Activated CD8-positive, alpha-beta T cell treated with anti-CD3 and anti-CD28 coated beads, Interleukin-2, amount 10 ng/mL, durations not matched to agents 7 days and 5 days (primary cell): ENCODE data around the gene MIB1. TPM values are rescaled to one million over a fixed set of nuclear protein-coding genes. Genes with fewer than 3 reads are reported as not detected.
A peak's percentile ranks its signal among the peaks of the same experiment; 100 is the strongest.

Experiments used
- ATAC-seq: fragments of 150-1000 bp; cut with Tn5 transposase; one replicate; pipeline ENCODE4 v1.10.0; 2021; ENCODE audit warnings: moderate library complexity
- CTCF ChIA-PET: fragments of 350-600 bp; sonication (Branson Sonifier 250); formaldehyde crosslinking; loops from one replicate; lab custom pipeline; 2021; ENCODE audit warnings: antibody characterized with exemption; lab: Charles Lee
- POLR2A ChIA-PET: fragments of 350-600 bp; sonication (Branson Sonifier 250); formaldehyde crosslinking; loops from one replicate; lab custom pipeline; 2021; ENCODE audit warnings: antibody characterized with exemption; lab: Charles Lee
- DNase-seq: peaks from one replicate; pipeline ENCODE4 v3.0.0-alpha.2; 2020
- H3K27ac Mint-ChIP-seq: one replicate; pipeline ENCODE4 v1.8.0; 2021; ENCODE audit warnings: mild to moderate bottlenecking, mixed read lengths
- H3K27me3 Mint-ChIP-seq: one replicate; pipeline ENCODE4 v1.8.0; 2021; ENCODE audit warnings: low read depth, mixed read lengths
- H3K36me3 Mint-ChIP-seq: one replicate; pipeline ENCODE4 v1.8.0; 2021; ENCODE audit warnings: low read depth, mixed read lengths
- H3K4me1 Mint-ChIP-seq: one replicate; pipeline ENCODE4 v1.8.0; 2021; ENCODE audit warnings: low read depth, mixed read lengths
- H3K4me3 Mint-ChIP-seq: one replicate; pipeline ENCODE4 v1.8.0; 2021; ENCODE audit warnings: mild to moderate bottlenecking, mixed read lengths
- H3K9me3 Mint-ChIP-seq: one replicate; pipeline ENCODE4 v1.8.0; 2022; ENCODE audit warnings: mixed read lengths; ENCODE audit not compliant: insufficient read depth
- total RNA-seq, 2 experiments: library from RNA; stranded (reverse); gene quantifications; one replicate each; pipeline ENCODE4 v1.2.3, GENCODE V29; 2021

Gene MIB1
- total RNA-seq, 2 experiments from 2014 or later, result 32.6 to 37.4 TPM

- ChIA-PET CTCF (interaction anchor here (0.7 to 2.2 kb wide), 3 partner anchors 131 to 255 kb away, joined by 3 to 11 read pairs (median 4); partner anchors contain the start of genes ESCO1 and SNRPD1), POLR2A (interaction anchor here (1.7 to 2.2 kb wide), 2 partner anchors 39 to 131 kb away, joined by 4 to 11 read pairs; partner anchors contain the start of genes ABHD3 and SNRPD1)
- peaks cover 64% of the 10 kb centered on the region for H3K4me1 Mint-ChIP-seq
- H3K27ac Mint-ChIP-seq, result peak overlapping the region; percentile 75
- no peak for DNase-seq
- H3K36me3 Mint-ChIP-seq, result peaks cover 6% of the 10 kb centered on the region
- ATAC-seq, result no peak
- no peaks in the 10 kb centered on the region for H3K9me3 Mint-ChIP-seq
- peak overlapping the region; percentile 76 for H3K4me3 Mint-ChIP-seq
- H3K27me3 Mint-ChIP-seq, result peaks cover under 1% of the 10 kb centered on the region
These were observed 2.7 kb downstream of the MIB1 start for GRCh38 chr18:21743166-21743832.

GRCh38 chr18:21745231-21745630 lies 4.6 kb downstream of the MIB1 start:
- Mint-ChIP-seq H3K36me3 (peaks cover 6% of the 10 kb centered on the region), H3K9me3 (no peaks in the 10 kb centered on the region), H3K27ac (no peak overlapping the region), H3K4me1 (peaks cover 56% of the 10 kb centered on the region), H3K4me3 (no peak overlapping the region), H3K27me3 (no peaks in the 10 kb centered on the region)
- ChIA-PET CTCF (no interaction called here), POLR2A (no interaction called here)
- DNase-seq (no peak), ATAC-seq (no peak)

GRCh38 chr18:21747268-21747667 lies 6.7 kb downstream of the MIB1 start:
- H3K9me3 Mint-ChIP-seq, result no peaks in the 10 kb centered on the region
- POLR2A ChIA-PET, result no interaction called here
- CTCF ChIA-PET, result interaction anchor here (1.8 kb wide), 1 partner anchor 9 kb away, joined by 4 read pairs; no protein-coding TSS in a partner anchor
- H3K4me3 Mint-ChIP-seq, result no peak overlapping the region
- H3K27me3 Mint-ChIP-seq, result no peaks in the 10 kb centered on the region
- ATAC-seq (no peak), DNase-seq (no peak)
- H3K36me3 Mint-ChIP-seq, result peaks cover 6% of the 10 kb centered on the region
- peak overlapping the region; percentile 35 for H3K27ac Mint-ChIP-seq
- peaks cover 48% of the 10 kb centered on the region for H3K4me1 Mint-ChIP-seq

- peaks cover 4% of the 10 kb centered on the region for H3K36me3 Mint-ChIP-seq
- H3K4me1 Mint-ChIP-seq, result peaks cover 44% of the 10 kb centered on the region
- peak overlapping the region; percentile 8 for H3K4me3 Mint-ChIP-seq
- no peaks in the 10 kb centered on the region for H3K9me3 Mint-ChIP-seq
- peak overlapping the region; percentile 74 for H3K27ac Mint-ChIP-seq
- ATAC-seq (no peak), DNase-seq (no peak)
- ChIA-PET POLR2A (no interaction called here), CTCF (interaction anchor here (1.2 to 1.8 kb wide), 2 partner anchors 8 to 12 kb away, joined by 3 to 4 read pairs; no protein-coding TSS in a partner anchor)
- no peaks in the 10 kb centered on the region for H3K27me3 Mint-ChIP-seq
These were observed 7.4 kb downstream of the MIB1 start for GRCh38 chr18:21747764-21748693.

GRCh38 chr18:21757833-21758232 lies 17.2 kb downstream of the MIB1 start:
- peaks cover 1% of the 10 kb centered on the region for H3K36me3 Mint-ChIP-seq
- DNase-seq (no peak), ATAC-seq (no peak)
- H3K4me3 Mint-ChIP-seq, result no peak overlapping the region
- no peaks in the 10 kb centered on the region for H3K27me3 Mint-ChIP-seq
- peaks cover 5% of the 10 kb centered on the region for H3K4me1 Mint-ChIP-seq
- no peaks in the 10 kb centered on the region for H3K9me3 Mint-ChIP-seq
- no peak overlapping the region for H3K27ac Mint-ChIP-seq
- ChIA-PET POLR2A (no interaction called here), CTCF (no interaction called here)

- no peak overlapping the region for H3K27ac Mint-ChIP-seq
- ATAC-seq (no peak), DNase-seq (no peak)
- H3K4me3 Mint-ChIP-seq, result no peak overlapping the region
- H3K4me1 Mint-ChIP-seq, result peaks cover 5% of the 10 kb centered on the region
- POLR2A ChIA-PET, result interaction anchor here (0.7 kb wide), 1 partner anchor 55 kb away, joined by 3 read pairs; no protein-coding TSS in a partner anchor
- no peaks in the 10 kb centered on the region for H3K27me3 Mint-ChIP-seq
- CTCF ChIA-PET, result interaction anchor here (1.1 kb wide), 1 partner anchor 12 kb away, joined by 3 read pairs; no protein-coding TSS in a partner anchor
- H3K9me3 Mint-ChIP-seq, result no peaks in the 10 kb centered on the region
- no peaks in the 10 kb centered on the region for H3K36me3 Mint-ChIP-seq
These were observed 19.2 kb downstream of the MIB1 start for GRCh38 chr18:21759836-21760235.

GRCh38 chr18:21760321-21760720 lies 19.7 kb downstream of the MIB1 start:
- peaks cover 2% of the 10 kb centered on the region for H3K36me3 Mint-ChIP-seq

GRCh38 chr18:21761471-21762115 lies 21.0 kb downstream of the MIB1 start:
- no peak for ATAC-seq
- H3K9me3 Mint-ChIP-seq, result no peaks in the 10 kb centered on the region
- no peak for DNase-seq
- CTCF ChIA-PET, result no interaction called here
- H3K4me3 Mint-ChIP-seq, result no peak overlapping the region
- no peak overlapping the region for H3K27ac Mint-ChIP-seq
- peaks cover 3% of the 10 kb centered on the region for H3K4me1 Mint-ChIP-seq
- no peaks in the 10 kb centered on the region for H3K27me3 Mint-ChIP-seq
- peaks cover 12% of the 10 kb centered on the region for H3K36me3 Mint-ChIP-seq
- POLR2A ChIA-PET, result no interaction called here

More at GRCh38 chr18:21760321-21760720, 19.7 kb downstream of the MIB1 start:
- ChIA-PET POLR2A (interaction anchor here (0.7 kb wide), 1 partner anchor 55 kb away, joined by 3 read pairs; no protein-coding TSS in a partner anchor), CTCF (interaction anchor here (1.1 kb wide), 1 partner anchor 12 kb away, joined by 3 read pairs; no protein-coding TSS in a partner anchor)
- Mint-ChIP-seq H3K4me3 (no peak overlapping the region), H3K27me3 (no peaks in the 10 kb centered on the region), H3K9me3 (no peaks in the 10 kb centered on the region), H3K4me1 (peaks cover 3% of the 10 kb centered on the region), H3K27ac (no peak overlapping the region)
- ATAC-seq (no peak), DNase-seq (no peak)

GRCh38 chr18:21762181-21762772 lies 21.7 kb downstream of the MIB1 start:
- Mint-ChIP-seq H3K4me3 (no peak overlapping the region), H3K36me3 (peaks cover 17% of the 10 kb centered on the region), H3K27ac (no peak overlapping the region), H3K9me3 (no peaks in the 10 kb centered on the region), H3K4me1 (peaks cover 3% of the 10 kb centered on the region), H3K27me3 (no peaks in the 10 kb centered on the region)
- POLR2A ChIA-PET, result no interaction called here
- ATAC-seq (no peak), DNase-seq (no peak)
- CTCF ChIA-PET, result no interaction called here

- Mint-ChIP-seq H3K27ac (no peak overlapping the region), H3K4me1 (peaks cover 6% of the 10 kb centered on the region), H3K27me3 (no peaks in the 10 kb centered on the region), H3K9me3 (no peaks in the 10 kb centered on the region), H3K4me3 (no peak overlapping the region), H3K36me3 (peaks cover 28% of the 10 kb centered on the region)
- no peak for DNase-seq
- POLR2A ChIA-PET, result no interaction called here
- CTCF ChIA-PET, result interaction anchor here (2.1 kb wide), 1 partner anchor 15 kb away, joined by 4 read pairs; no protein-coding TSS in a partner anchor
- no peak for ATAC-seq
These were observed 23.5 kb downstream of the MIB1 start for GRCh38 chr18:21763846-21764646.
